ENCODE measurements around the gene RFPL4A. TPM values are rescaled to one million over a fixed set of nuclear protein-coding genes. Genes with fewer than 3 reads are reported as not detected.
"Not testable (repeated sequence)": the region's sequence is repeated elsewhere in the genome, so short reads cannot be mapped to it uniquely, and the experiment has no call there.

Gene RFPL4A
- total and polyA plus RNA-seq, 2 of the 8 experiments (the other 6 are each of a cell fraction or from before 2014, with no cell fraction given): not detected

DNA sequence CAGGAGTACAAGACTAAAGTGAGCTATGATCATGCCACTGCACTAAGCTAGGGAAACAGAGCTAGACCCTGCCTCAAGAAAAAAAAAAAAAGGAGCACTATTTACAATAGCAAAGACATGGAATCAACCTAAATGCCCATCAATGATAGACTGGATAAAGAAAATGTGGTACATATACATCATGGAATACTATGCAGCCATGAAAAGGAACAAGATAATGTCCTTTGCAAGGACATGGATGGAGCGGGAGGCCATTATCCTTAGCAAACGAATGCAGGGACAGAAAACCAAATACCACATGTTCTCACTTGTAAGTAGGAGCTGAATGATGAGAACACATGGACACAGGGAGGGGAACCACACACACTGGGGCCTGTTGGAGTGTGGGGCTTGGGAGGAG lies 28.5 kb upstream of the RFPL4A start:
- 59% methylated on average over 2 of the region's 2 CpGs; no CpG with 5 or more reads in 1 of the 2 experiments for WGBS, 2 experiments (ENCODE audit: extremely low coverage in 1 of 2, insufficient coverage in 1 of 2, insufficient read length in 1 of 2, insufficient replicate concordance in 2 of 2, low coverage in 1 of 2, low lambda C conversion rate in 2 of 2, missing lambda C conversion rate in 1 of 2)
- H3K14ac ChIP-seq (ENCODE audit: insufficient read length); H3K4me3 ChIP-seq (ENCODE audit: extremely low read depth in 1 of 4, insufficient read depth in 2 of 4, low read depth in 3 of 4, low read length in 4 of 4); H3K27ac ChIP-seq (ENCODE audit: low read depth, low read length); H3K4ac ChIP-seq (replicated peaks; ENCODE audit: insufficient read length, low read depth, low read length); H3K56ac ChIP-seq (replicated peaks; ENCODE audit: insufficient read length, low read depth, low read length); H2BK15ac ChIP-seq (ENCODE audit: low read length); H3K23me2 ChIP-seq (ENCODE audit: low read depth, low read length); H2BK20ac ChIP-seq (ENCODE audit: low read length); H4K5ac ChIP-seq (ENCODE audit: insufficient read length, low read depth, low read length); FAIRE-seq; H3K36me3 ChIP-seq (ENCODE audit: control insufficient read depth in 2 of 4, insufficient read depth in 4 of 4, low read length in 3 of 4); H4K8ac ChIP-seq (ENCODE audit: extremely low read depth, insufficient read depth, low read length); H3K4me1 ChIP-seq (replicated peaks in 1 of 4; ENCODE audit: control insufficient read depth in 3 of 4, insufficient read depth in 4 of 4, low read length in 3 of 4); H3K4me2 ChIP-seq (ENCODE audit: insufficient read depth in 1 of 2, low read depth in 2 of 2, low read length in 2 of 2); DNase-seq (ENCODE audit: low read depth in 1 of 2, low spot score in 2 of 2); H3K9ac ChIP-seq (replicated peaks in 1 of 4; ENCODE audit: extremely low read depth in 1 of 4, low read depth in 3 of 4, low read length in 3 of 4); H3K79me2 ChIP-seq (ENCODE audit: control insufficient read depth in 1 of 2, insufficient read depth in 2 of 2, low read length in 2 of 2); POLR2A ChIA-PET (ENCODE audit: partially characterized antibody); H4K20me1 ChIP-seq (replicated peaks in 1 of 2; ENCODE audit: control insufficient read depth in 1 of 2, insufficient read depth in 2 of 2, low read length in 2 of 2); H3K23ac ChIP-seq (ENCODE audit: insufficient read length); H3K79me1 ChIP-seq (ENCODE audit: low read depth, low read length); H2BK120ac ChIP-seq (replicated peaks; ENCODE audit: low read depth, low read length); H2BK12ac ChIP-seq (ENCODE audit: low read depth, low read length); H4K91ac ChIP-seq (replicated peaks; ENCODE audit: insufficient read length, low read length); H3K27me3 ChIP-seq (replicated peaks in 1 of 4; ENCODE audit: control insufficient read depth in 3 of 4, extremely low read depth in 1 of 4, insufficient read depth in 3 of 4, low read length in 3 of 4); H2AFZ ChIP-seq (ENCODE audit: low read length); H2AK5ac ChIP-seq (ENCODE audit: low read depth, low read length); H2BK5ac ChIP-seq (ENCODE audit: low read depth, low read length); H3K18ac ChIP-seq (ENCODE audit: extremely low read depth, low read length): not testable (repeated sequence)
- CTCF ChIA-PET (ENCODE audit: partially characterized antibody): interaction anchor here (0.7 kb wide), 1 partner anchor 24 kb away, joined by 3 read pairs; no protein-coding TSS in a partner anchor
- peaks cover 52 to 80% of the 10 kb centered on the region in 2 experiments for H3K9me3 ChIP-seq (ENCODE audit: insufficient read depth in 2 of 2, low read depth in 1 of 2, low read length in 1 of 2)

Measured in H1 (cell line).